AG09309 (cell line): ENCODE data around the gene CDC16.
A peak's percentile ranks its signal among the peaks of the same experiment; 100 is the strongest.
"Not testable (repeated sequence)": the region's sequence is repeated elsewhere in the genome, so short reads cannot be mapped to it uniquely, and the experiment has no call there.

Source experiments
- DNase-seq: peaks from one replicate; pipeline ENCODE4 v3.0.0-alpha.2; 2010; ENCODE audit warnings: low read depth
- H3K4me3 ChIP-seq: 2 replicates; pipeline ENCODE4 v1.5.1; 2011; ENCODE audit warnings: mild to moderate bottlenecking, low read depth, low read length, moderate library complexity; ENCODE audit not compliant: control insufficient read depth
- CTCF ChIP-seq: IDR thresholded peaks from 2 replicates; pipeline ENCODE4 v1.5.1; 2011; ENCODE audit warnings: mild to moderate bottlenecking, low read depth, low read length, inconsistent platforms; ENCODE audit not compliant: insufficient read depth, control insufficient read depth; ENCODE audit errors: missing control alignments

Gene CDC16

GRCh38 chr13:114244637-114245036 lies 9.9 kb downstream of the CDC16 start:
- TF ChIP-seq CTCF, result no peak
- no peak overlapping the region for H3K4me3 ChIP-seq
- DNase-seq, result no peak

GRCh38 chr13:114248011-114248410 lies 13.3 kb downstream of the CDC16 start:
- DNase-seq, result peak; percentile 52
- TF ChIP-seq CTCF, result no peak

GRCh38 chr13:114249077-114249476 lies 14.4 kb downstream of the CDC16 start:
- no peak for DNase-seq
- H3K4me3 ChIP-seq, result no peak overlapping the region
- no peak for TF ChIP-seq CTCF

More at GRCh38 chr13:114248011-114248410, 13.3 kb downstream of the CDC16 start:
- H3K4me3 ChIP-seq, result no peak overlapping the region

GRCh38 chr13:114251639-114252440 lies 17.1 kb downstream of the CDC16 start:
- H3K4me3 ChIP-seq, DNase-seq: not testable (repeated sequence)

GRCh38 chr13:114256547-114256946 lies 21.9 kb downstream of the CDC16 start:
- no peak for TF ChIP-seq CTCF
- no peak overlapping the region for H3K4me3 ChIP-seq
- DNase-seq, result no peak

GRCh38 chr13:114257014-114257413 lies 22.3 kb downstream of the CDC16 start:
- H3K4me3 ChIP-seq, result no peak overlapping the region
- TF ChIP-seq CTCF, result no peak
- DNase-seq, result no peak

- DNase-seq, result no peak
- H3K4me3 ChIP-seq, result no peak overlapping the region
- TF ChIP-seq CTCF, result no peak
These were observed 23.9 kb downstream of the CDC16 start for GRCh38 chr13:114258589-114258988.
